Activated CD4-positive, alpha-beta T cell treated with anti-CD3 and anti-CD28 coated beads, Interleukin-2, Interleukin-6, amounts not matched to agents 100 ng/mL and 50 ng/mL, durations not matched to agents 16 hours and 8 hours (primary cell): ENCODE results near the gene SAMD14.

Experiments used
- DNase-seq: peaks from one replicate; pipeline ENCODE4 v3.0.0-alpha.2; 2020

Gene SAMD14

GRCh38 chr17:50111673-50112655, 18.0 kb downstream of the SAMD14 start:
- no peak for DNase-seq

- DNase-seq, result no peak
Observed at GRCh38 chr17:50110591-50111349, 19.2 kb downstream of the SAMD14 start.

- DNase-seq, result no peak
Observed at GRCh38 chr17:50109785-50110184, 20.2 kb downstream of the SAMD14 start.

- DNase-seq, result no peak
Observed at GRCh38 chr17:50109207-50109606, 20.8 kb downstream of the SAMD14 start.

GRCh38 chr17:50108556-50108955, 21.4 kb downstream of the SAMD14 start:
- DNase-seq, result no peak

- no peak for DNase-seq
Observed at GRCh38 chr17:50107790-50108414, 22.1 kb downstream of the SAMD14 start.

GRCh38 chr17:50106393-50107131, 23.4 kb downstream of the SAMD14 start:
- DNase-seq, result no peak

- no peak for DNase-seq
Observed at GRCh38 chr17:50105811-50106210, 24.1 kb downstream of the SAMD14 start.

GRCh38 chr17:50103941-50104340, 26.0 kb downstream of the SAMD14 start:
- DNase-seq, result no peak

- DNase-seq, result no peak
Observed at GRCh38 chr17:50103252-50103651, 26.7 kb downstream of the SAMD14 start.

GRCh38 chr17:50102164-50102991, 27.6 kb downstream of the SAMD14 start:
- no peak for DNase-seq

GRCh38 chr17:50101346-50102163, 28.4 kb downstream of the SAMD14 start:
- DNase-seq, result no peak

GRCh38 chr17:50100921-50101345, 29.0 kb downstream of the SAMD14 start:
- DNase-seq, result no peak

GRCh38 chr17:50100480-50100883, 29.5 kb downstream of the SAMD14 start:
- no peak for DNase-seq

- DNase-seq, result no peak
Observed at GRCh38 chr17:50099003-50099402, 31.0 kb downstream of the SAMD14 start.

- DNase-seq, result no peak
Observed at GRCh38 chr17:50098583-50098982, 31.4 kb downstream of the SAMD14 start.

GRCh38 chr17:50097926-50098325, 32.0 kb downstream of the SAMD14 start:
- DNase-seq, result no peak

- no peak for DNase-seq
Observed at GRCh38 chr17:50097455-50097854, 32.5 kb downstream of the SAMD14 start.

GRCh38 chr17:50096758-50097157, 33.2 kb downstream of the SAMD14 start:
- DNase-seq, result no peak

GRCh38 chr17:50096092-50096491, 33.9 kb downstream of the SAMD14 start:
- no peak for DNase-seq

- no peak for DNase-seq
Observed at GRCh38 chr17:50095626-50096037, 34.3 kb downstream of the SAMD14 start.
